Femur (tissue), 1 donor: ENCODE results near the gene SRSF3.
"Not testable (repeated sequence)": the region's sequence is repeated elsewhere in the genome, so short reads cannot be mapped to it uniquely, and the experiment has no call there.

Source experiments
- DNase-seq: peaks from one replicate; pipeline ENCODE4 v3.0.0-alpha.2; 2017

The SRSF3 gene

GRCh38 chr6:36650848-36651478 lies 56.8 kb downstream of the SRSF3 start:
- DNase-seq: no peak

DNA sequence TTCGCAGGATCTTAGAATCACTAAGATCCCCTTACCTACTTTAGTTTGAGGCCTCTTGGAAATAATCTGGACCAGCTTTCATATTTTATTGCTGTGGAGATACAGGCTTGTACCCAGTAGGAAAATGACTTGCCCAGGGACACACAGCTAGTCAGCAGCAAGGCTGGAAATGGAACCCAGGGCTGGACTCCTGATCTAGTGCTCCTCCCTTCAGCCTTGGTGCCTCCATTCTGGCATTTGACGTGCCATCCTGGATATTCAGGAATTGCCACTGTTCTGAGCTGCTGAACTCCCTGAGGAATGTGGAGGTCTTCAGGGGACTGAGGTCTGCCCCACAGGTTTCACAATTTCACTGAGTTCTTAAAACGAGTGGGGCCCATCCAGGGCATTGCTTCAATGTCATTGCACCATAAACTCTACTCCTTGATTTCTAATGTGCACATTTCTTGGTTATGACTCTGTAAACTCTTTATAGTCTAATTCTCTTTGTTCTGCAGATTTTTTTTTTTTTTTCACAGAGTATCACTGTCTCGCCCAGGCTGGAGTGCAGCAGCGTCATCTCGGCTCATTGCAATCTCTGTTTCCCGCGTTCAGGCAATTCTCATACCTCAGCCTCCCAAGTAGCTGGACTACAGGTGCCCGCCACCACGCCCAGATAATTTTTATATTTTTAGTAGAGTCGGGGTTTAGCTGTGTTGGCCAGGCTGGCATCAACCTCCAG lies 57.7 kb downstream of the SRSF3 start:
- DNase-seq: no peak

DNA sequence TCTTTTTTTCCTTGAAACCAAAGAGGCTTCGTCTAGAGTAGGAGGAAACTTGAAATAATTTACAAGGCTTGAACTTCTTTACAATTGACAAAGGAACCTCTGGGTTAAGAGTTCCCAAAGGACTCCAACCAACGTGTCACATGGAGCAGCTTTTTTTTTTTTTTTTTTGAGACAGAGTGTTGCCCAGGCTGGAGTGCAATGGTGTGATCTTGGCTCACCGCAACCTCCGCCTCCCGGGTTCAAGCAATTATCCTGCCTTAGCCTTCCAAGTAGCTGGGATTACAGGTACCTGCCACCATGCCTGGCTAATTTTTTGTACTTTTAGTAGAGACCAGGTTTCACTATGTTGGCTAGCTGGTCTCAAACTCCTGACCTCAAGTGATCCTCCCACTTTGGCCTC lies 60.3 kb downstream of the SRSF3 start:
- DNase-seq: not testable (repeated sequence)
